Activated CD8-positive, alpha-beta memory T cell treated with anti-CD3 and anti-CD28 coated beads, Interleukin-2, amount 50 U/mL, for 48 hours (primary cell): Measurements from ENCODE around the gene MYO5C.
"Not testable (repeated sequence)": the region's sequence is repeated elsewhere in the genome, so short reads cannot be mapped to it uniquely, and the experiment has no call there.

Source experiments
- DNase-seq: peaks from one replicate; pipeline ENCODE4 v3.0.0-alpha.2; 2020

MYO5C gene

DNA sequence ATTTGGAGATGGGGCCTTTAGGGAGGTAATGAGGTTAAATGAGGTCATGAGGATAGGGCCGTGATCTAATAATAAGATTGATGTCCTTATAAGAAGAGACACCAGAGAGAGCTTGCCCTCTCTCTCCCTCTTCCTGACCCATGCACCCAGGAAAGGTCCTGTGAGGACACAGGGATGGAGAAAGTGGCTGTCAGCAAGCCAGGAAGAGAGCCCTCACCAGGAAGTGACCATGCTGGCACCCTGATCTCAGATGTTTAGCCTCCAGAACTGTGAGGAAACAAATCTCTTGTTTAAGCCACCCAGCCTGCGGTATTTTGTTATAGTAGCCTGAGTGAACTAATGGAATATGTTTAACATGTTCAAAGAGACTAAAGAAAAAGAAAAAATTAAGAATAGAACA is 89.2 kb downstream of the MYO5C start:
- no peak for DNase-seq

- DNase-seq = no peak
Observed at GRCh38 chr15:52204657-52205056, 90.9 kb downstream of the MYO5C start.

DNA sequence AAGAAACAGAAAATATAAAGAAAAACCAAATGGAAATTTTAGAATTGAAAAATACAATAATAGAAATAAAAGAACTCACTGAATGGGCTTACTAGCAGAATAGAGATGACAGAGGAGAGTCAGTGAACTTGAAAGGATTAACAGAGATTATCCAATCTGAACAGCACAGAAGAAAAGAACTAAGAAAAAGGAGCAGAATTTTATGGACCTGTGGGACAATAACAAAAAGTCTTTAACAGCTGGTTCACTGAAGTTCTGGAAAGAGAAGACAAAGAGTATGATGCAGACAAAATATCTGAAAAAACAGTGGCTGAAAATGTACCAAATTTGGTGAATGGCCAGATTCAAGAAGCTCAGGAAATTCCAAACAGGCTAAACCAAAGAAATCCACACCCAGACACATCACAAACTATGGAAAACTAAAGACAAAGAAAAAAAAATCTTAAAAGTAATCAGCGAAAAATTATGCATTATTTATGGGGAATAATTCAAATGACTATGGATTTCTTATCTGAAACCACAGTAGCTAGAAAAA is 94.7 kb downstream of the MYO5C start:
- no peak for DNase-seq

DNA sequence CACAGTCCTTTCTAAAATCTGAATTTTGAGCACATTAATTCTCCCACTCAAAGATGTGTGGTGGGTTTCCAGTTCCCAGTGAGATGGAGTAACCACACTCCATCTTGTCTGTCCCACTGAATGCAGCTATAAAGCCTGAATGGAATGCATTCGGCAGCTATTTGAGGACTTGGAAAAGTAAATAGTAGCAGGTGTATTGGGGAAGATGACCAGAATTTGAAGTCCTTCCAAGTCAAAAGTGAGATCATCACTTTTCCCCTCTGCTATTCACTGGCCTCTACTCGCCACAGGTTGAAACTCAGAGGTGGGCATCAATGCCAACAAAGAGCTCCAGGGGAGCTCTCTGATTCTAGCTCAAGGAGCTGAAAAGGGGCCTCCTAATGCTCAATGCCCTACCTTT is 96.3 kb downstream of the MYO5C start:
- no peak for DNase-seq

DNA sequence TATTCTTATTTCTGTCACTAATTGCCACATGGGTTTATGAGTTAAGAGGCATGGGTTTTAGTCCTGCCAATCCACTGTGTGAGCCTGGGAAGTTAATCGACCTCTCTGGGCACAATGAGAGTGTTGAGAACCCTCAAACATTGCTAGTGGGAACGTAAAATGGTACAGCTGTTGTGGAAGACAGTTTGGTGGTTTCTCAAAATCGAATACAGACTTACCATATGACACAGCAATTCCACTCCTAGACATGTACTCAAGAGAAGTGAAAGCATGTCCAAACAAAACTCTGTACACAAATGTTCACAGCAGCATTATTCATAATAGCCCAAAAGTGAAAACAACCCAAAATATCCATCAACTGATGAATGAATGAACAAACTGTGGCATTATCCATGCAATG is 98.7 kb downstream of the MYO5C start:
- no peak for DNase-seq

GRCh38 chr15:52193791-52194190 is 101.8 kb downstream of the MYO5C start:
- DNase-seq = no peak

DNA sequence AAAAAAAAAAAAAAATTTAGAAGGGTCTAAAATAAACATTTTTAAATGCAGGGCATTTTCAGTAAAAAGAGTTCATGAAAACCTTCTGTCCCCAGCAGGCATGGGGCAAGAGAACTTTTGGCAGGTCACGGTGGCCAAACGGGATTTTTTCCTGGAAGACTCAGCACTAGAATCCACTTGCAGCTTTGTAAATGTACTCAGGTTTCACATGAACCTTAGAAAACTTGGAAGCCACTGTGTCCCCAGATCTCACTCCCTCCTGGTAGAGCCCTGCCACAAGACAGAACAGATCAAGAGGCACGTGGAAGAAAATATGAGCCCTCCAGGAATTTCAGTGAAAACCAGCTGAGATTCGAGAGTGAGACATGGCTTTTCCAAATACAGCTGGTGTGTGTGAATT is 102.3 kb downstream of the MYO5C start:
- DNase-seq = no peak

DNA sequence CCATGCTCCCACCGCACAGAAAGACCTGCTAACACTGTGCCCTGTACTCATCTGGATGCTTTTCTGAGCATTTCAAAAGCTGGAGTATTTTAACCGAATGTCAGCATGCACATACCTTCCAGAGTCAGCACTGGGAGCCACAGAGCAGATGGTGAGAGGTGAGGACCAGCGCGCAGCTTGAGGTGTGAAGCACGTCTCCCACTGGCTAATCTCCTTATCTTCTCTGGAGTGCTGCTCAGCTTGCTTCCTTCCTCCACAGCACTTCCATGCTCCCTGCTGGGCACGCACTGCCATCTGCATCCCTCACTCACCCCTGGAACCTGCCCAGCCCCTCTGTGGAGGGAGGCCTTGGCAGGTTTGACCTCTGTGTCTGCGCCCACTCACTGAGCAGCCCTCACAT is 104.4 kb downstream of the MYO5C start, which contains the start of gene GNB5:
Gene GNB5, minus strand, starts transcription at position 186 of the 400 bp plus-strand sequence. CDS start 6,716 bp downstream, outside the sequence.
- no peak for DNase-seq

DNA sequence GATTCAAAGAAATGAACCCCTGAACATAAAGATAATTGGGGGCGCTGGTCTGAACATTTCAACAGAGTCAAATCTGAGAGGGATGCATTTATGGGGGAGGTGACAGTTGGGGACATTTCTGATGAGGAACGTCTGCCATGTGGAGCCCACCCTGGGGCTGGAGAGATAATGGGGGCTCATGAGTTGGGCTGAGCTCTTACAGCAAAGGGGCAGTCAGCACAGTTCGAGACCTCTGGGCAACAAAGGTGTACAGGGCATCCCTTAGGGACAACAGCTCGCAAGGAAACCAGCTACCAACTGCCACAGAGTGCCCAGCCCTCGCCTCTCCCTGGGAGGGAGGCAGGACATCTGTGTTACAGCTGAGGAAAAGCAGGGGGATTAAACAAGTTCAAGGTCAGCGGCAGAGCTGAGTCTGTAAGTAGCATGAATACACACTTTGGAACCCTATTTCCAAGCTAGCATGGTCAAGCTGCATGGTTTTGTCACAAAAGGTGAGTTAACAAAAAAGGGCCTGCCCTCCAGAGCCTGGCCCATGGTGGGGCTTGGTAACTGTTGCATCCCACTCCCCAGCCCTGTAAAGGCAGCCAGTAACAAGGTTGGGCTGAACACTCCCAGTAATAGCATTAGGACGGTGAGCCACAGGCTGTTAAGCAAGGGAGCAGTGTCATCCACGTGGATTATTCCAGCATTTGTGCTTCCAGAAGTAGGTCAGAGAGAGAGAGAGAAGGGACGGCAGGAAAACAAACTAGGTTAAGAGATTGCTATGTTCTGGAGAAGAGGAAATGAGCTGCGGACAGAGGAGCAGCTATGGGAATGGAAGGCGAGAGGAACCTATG is 108.7 kb downstream of the MYO5C start:
- DNase-seq = no peak

GRCh38 chr15:52185151-52185561 is 110.4 kb downstream of the MYO5C start:
- no peak for DNase-seq

DNA sequence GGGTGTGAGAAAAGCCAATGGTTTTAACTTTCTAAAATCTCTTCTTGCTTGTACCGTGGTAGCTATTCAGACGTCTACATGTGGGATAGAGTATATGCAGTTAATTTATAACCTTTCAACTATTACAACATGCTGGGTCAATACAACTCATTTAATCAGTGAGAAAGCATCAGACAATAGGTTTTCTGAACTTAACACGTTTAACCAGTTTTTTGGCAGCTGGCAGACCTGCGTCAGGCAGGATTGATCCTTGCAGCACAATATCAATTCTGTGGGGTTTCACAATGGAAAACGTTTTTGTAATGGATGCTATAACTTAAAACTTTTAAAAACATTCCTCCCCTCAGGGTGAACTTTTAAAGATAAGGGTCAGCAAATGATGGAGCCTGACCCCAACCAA is 110.9 kb downstream of the MYO5C start:
- no peak for DNase-seq

GRCh38 chr15:52183562-52184173 is 111.9 kb downstream of the MYO5C start:
- DNase-seq = no peak

DNA sequence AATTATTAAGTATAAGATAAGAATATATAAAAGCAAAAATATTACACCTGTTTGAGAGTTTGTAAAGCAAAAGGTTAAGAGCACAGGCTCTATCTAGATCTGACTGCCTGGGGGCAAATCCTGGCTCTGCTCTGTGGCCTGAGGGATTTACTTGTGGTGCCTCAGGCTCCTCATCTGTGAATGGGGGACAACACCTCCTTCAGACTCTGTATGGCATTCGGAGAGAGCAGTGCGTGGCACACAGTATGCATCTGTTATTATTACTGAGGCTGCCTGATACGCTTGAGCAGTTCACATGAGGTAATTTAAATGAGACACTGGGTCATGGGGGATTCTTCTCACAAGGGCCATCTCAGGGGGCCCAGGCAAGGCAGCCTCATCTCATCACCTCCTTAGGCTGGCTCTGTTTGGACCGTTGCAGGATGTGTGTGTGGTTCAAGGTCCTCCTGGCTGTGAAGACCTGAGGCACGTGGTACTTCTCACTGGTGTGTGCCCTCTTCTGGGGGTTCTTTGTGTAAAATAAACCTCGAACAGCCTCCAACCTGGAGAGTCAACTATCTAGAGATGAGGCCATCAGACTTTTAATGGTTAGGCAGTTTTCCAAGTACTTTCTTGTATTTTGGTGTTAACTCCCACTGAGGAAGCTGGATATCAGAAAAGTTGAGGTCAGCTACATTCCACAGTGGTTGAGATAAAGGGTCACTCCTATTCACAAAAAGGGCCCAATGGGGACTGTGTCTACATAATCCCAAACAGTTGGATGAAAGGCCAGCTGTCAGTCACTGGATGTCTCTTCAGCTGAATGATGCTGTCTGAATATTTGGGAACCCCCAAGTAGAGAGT is 113.4 kb downstream of the MYO5C start:
- DNase-seq = no peak

- DNase-seq = no peak
Observed at GRCh38 chr15:52180851-52181450, 114.7 kb downstream of the MYO5C start.

DNA sequence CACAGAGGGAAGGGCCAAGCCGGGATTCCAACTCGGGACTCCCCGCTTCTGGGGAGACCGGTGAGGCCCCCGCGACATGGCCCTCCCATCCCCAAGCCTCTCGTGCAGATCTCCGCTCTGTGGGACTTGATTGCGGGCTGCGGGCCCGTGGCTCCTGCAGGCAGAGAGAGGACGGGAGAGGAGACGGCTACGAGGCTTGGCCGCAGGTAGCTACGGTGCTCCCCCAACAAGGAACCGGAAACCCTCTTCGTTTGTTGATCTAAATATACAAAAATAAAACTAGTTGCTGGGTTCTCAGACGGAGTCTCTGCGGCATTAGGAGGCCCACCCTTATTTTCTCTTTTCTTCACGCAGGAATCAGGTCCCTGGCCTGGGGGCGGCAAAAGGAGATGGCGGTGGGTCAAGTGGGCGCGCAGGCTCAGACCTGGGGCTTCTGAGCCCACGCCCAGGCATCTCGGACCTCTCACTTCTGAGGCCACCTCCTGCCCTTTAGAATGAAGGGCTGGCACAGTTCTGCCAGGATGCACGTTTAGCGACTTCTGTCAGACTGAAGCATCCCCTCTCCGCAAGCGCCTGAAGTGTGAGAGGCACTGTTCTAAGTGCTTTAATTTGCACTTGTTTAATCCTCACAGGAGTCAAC is 115.3 kb downstream of the MYO5C start:
- DNase-seq = no peak

DNA sequence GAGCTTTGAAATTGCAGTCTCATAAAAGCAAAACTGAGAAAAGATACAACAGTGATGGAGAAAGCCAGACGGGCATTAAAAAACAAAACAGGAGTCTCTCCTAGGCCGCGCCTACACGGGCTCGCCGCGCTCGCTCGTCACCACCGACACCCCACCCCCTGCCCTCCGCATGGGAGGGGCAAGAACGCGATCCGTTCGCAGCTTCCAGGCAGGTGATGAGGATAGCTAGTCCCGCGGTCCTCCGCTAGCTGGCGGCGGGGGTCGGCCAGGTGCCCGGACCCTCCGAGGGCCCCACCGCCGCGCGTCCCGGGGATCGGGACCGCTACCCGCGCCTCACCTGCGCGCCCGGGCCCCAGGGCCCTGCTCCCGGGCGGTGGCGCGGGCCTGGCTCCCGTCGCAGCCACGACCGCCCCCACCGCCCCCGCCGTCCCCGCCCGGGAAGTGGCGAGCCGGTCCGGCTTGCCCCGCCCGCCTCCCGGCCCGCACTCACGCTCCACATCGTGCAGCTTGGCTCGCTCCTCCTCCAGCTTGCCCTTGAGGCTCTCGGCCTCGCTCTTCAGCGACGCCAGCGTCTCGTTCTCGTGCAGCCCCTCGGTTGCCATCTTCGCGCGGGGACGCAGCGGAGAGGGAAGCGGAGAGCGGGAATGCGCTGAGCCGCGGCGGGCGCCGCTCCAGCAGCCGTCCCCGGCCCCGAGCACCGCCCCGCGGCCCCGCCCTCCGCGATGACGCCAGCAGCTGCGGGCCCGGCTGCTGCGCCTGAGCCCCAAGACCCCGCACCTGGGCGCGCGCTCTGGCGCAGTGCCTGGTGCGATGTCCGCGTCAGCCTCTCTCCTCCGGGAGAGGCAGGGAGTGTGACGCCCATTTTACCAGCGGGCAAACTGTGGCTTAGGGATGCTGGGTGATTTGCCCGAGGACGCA is 116.1 kb downstream of the MYO5C start:
- peak; percentile 89 for DNase-seq

DNA sequence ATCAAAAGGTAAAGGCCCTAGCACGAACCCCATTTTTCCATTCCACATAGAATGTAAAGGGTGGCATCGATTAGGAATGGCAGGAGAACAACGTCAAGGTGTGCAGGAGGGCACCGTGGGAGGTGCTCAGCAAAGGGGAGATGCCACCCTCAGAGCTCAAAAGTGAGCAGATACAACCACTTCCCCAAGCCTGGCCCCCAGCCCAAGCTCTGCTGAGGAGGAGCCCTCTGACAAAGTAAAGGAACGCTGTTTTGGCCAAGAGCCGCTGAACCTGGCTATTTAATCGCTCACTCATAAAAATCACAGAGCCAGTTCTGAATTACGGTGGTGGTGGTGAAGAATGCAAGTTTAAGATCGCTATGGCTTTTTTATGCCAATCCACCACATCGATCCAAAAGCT is 116.8 kb downstream of the MYO5C start:
- no peak for DNase-seq

GRCh38 chr15:52172869-52173268 is 122.7 kb downstream of the MYO5C start:
- DNase-seq = no peak

DNA sequence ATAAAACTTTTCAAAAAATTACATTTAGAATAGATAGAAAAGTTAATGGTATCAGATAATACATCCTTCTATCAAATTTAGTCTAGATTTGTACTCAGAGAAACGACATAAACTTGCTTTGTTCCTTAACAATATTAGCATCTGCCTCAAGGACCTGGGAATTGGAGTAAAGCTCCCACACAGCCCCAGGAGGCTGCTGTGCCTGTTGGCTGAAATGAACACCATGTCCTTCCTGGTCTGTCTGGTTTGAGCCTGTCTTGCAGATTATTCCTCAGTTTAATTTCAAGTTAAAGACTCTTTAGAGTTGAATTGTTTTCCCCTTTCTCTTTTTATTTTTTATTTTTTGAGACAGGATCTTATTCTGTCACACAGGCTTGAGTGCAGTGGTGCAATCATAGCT is 123.8 kb downstream of the MYO5C start:
- no peak for DNase-seq

DNA sequence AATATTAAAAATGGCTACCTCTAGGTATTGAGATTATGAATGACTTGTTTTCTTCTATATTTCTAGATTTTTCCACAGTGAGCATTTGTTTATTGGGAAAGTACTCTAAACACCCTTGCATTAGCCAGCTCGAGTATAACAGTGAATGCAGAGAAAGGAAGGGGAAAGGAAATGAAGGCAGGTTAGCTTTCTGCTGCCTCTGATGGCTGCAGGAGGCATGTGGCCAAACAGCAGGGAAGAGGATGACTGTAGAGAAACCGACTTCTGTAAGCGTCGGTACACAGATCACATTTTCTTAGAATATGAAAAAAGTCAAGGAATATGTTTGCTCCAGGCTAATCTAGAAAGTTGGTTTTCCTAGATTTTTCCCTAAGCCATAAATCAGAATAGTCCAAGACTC is 124.2 kb downstream of the MYO5C start:
- DNase-seq = peak; percentile 34

GRCh38 chr15:52170199-52170598 is 125.4 kb downstream of the MYO5C start:
- not testable (repeated sequence) for DNase-seq
